ENCODE measurements around the gene TACC2.

GRCh38 chr10:122287570-122287969 is 298.6 kb downstream of the TACC2 start:
- TF ChIP-seq CTCF (IDR thresholded peaks at IDR 0.05; ENCODE audit: insufficient read depth, low read length, poor library complexity, severe bottlenecking) = no peak
- no peak for TF ChIP-seq EZH2phosphoT487 (conservative IDR thresholded peaks at IDR 0.05; ENCODE audit: low read length)
